Thoracic aorta (tissue), 2 donors: ENCODE measurements around the gene PDLIM4. TPM values are rescaled to one million over a fixed set of nuclear protein-coding genes. Genes with fewer than 3 reads are reported as not detected.
A peak's percentile ranks its signal among the peaks of the same experiment; 100 is the strongest.

Experiments
- ATAC-seq: fragments of 150-250 bp; one replicate; pipeline ENCODE4 v1.8.0; 2017; ENCODE audit warnings: low read depth; ENCODE audit not compliant: insufficient number of reproducible peaks, low FRiP score
- DNase-seq: peaks from one replicate; pipeline ENCODE4 v3.0.0-alpha.2; 2020; ENCODE audit warnings: low spot score
- H3K27ac ChIP-seq, 2 donors: fragments of 200-600 bp; sonication (generic); 1 replicate in 1 of 2; 2 replicates in 1 of 2; pipeline ENCODE4 v1.5.1; 2016; ENCODE audit warnings: mild to moderate bottlenecking in 2 of 2, moderate library complexity in 2 of 2
- H3K27me3 ChIP-seq: fragments of 200-600 bp; sonication (generic); replicated peaks from 2 replicates; pipeline ENCODE4 v1.6.0; 2016; ENCODE audit warnings: mild to moderate bottlenecking; ENCODE audit not compliant: insufficient read depth
- H3K36me3 ChIP-seq: fragments of 200-600 bp; sonication (generic); one replicate; pipeline ENCODE4 v1.5.1; 2016
- H3K4me1 ChIP-seq, 2 donors: fragments of 200-600 bp; sonication (generic); 1 replicate in 1 of 2; 2 replicates in 1 of 2; pipeline versions ENCODE4 v1.5.1 to v1.6.0; 2016; ENCODE audit warnings: low read depth in 2 of 2, mild to moderate bottlenecking in 1 of 2; ENCODE audit not compliant: control insufficient read depth in 1 of 2
- H3K4me3 ChIP-seq: fragments of 200-600 bp; sonication (generic); 2 replicates; pipeline ENCODE4 v1.5.1; 2016; ENCODE audit warnings: mild to moderate bottlenecking
- H3K9me3 ChIP-seq: fragments of 200-600 bp; sonication (generic); 2 replicates; pipeline ENCODE4 v1.5.1; 2016
- CTCF ChIP-seq: fragments of 200-600 bp; sonication (generic); IDR thresholded peaks from one replicate; pipeline ENCODE4 v1.5.1; 2019; ENCODE audit warnings: antibody characterized with exemption
- total RNA-seq, 2 donors: library from RNA; depleted of rRNA; stranded (reverse); fragments of >200 nt; gene quantifications; one replicate each; pipeline versions ENCODE4 v1.1.0 to v1.2.3, GENCODE V29; 2016

The PDLIM4 gene
- total RNA-seq, 2 donors from 2014 or later = 50.6 to 81.0 TPM

GRCh38 chr5:132271251-132272246 is 14.1 kb downstream of the PDLIM4 start:
- no peaks in the 10 kb centered on the region for H3K27me3 ChIP-seq
- peaks cover 0 to 11% of the 10 kb centered on the region in 2 donors for H3K4me1 ChIP-seq
- H3K27ac ChIP-seq = no peak overlapping the region
- no peaks in the 10 kb centered on the region for H3K9me3 ChIP-seq
- ATAC-seq (no peak), DNase-seq (peak; percentile 1)
- H3K4me3 ChIP-seq = no peak overlapping the region
- H3K36me3 ChIP-seq = peaks cover 17% of the 10 kb centered on the region
- TF ChIP-seq CTCF = no peak

- H3K27ac ChIP-seq = peak overlapping the region in 1 of 2 donors; percentile 16
These were observed 15.1 kb downstream of the PDLIM4 start for GRCh38 chr5:132272311-132273210.

GRCh38 chr5:132273631-132274030 is 16.1 kb downstream of the PDLIM4 start:
- Histone ChIP-seq H3K36me3 (peaks cover 17% of the 10 kb centered on the region), H3K9me3 (no peaks in the 10 kb centered on the region), H3K27me3 (no peaks in the 10 kb centered on the region), H3K4me1 (no peaks in the 10 kb centered on the region), H3K4me3 (no peak overlapping the region), H3K27ac (no peak overlapping the region)
- no peak for TF ChIP-seq CTCF
- no peak for ATAC-seq
- no peak for DNase-seq

More at GRCh38 chr5:132272311-132273210, 15.1 kb downstream of the PDLIM4 start:
- TF ChIP-seq CTCF = peak; percentile 92
- DNase-seq = no peak
- H3K9me3 ChIP-seq = no peaks in the 10 kb centered on the region
- peak overlapping the region; percentile 45 for H3K4me3 ChIP-seq
- H3K36me3 ChIP-seq = peaks cover 17% of the 10 kb centered on the region
- peaks cover 0 to 8% of the 10 kb centered on the region in 2 donors for H3K4me1 ChIP-seq
- ATAC-seq = no peak
- H3K27me3 ChIP-seq = no peaks in the 10 kb centered on the region

GRCh38 chr5:132274050-132274792 is 16.7 kb downstream of the PDLIM4 start:
- ATAC-seq (no peak), DNase-seq (no peak)
- H3K4me3 ChIP-seq = no peak overlapping the region
- peaks cover 17% of the 10 kb centered on the region for H3K36me3 ChIP-seq
- H3K27me3 ChIP-seq = no peaks in the 10 kb centered on the region
- TF ChIP-seq CTCF = no peak
- no peak overlapping the region for H3K27ac ChIP-seq
- H3K4me1 ChIP-seq = no peaks in the 10 kb centered on the region
- no peaks in the 10 kb centered on the region for H3K9me3 ChIP-seq
